ENCODE data around the gene DCXR. TPM values are rescaled to one million over a fixed set of nuclear protein-coding genes. Genes with fewer than 3 reads are reported as not detected.

DCXR gene
- total and polyA plus RNA-seq, 2 of the 4 experiments (the other 2 are of a cell fraction): 36.6 to 139 TPM

GRCh38 chr17:82034371-82035011 lies 3.0 kb downstream of the DCXR start:
- CTCF ChIA-PET: no interaction called here
- dilution Hi-C loops (cut with HindIII; ENCODE audit: low sequenced_read_pairs, unreplicated experiment) (no loop called here), in situ Hi-C loops (cut with MboI; ENCODE audit: low sequenced_read_pairs) (loop anchor here (5.0 kb wide), 1 partner anchor 123 kb away; no protein-coding TSS in a partner anchor), intact Hi-C loops (cut with micrococcal nuclease) (loop anchor here (10.0 kb wide), 1 partner anchor 290 kb away; no protein-coding TSS in a partner anchor)
- H3K9me3 ChIP-seq (ENCODE audit: control insufficient read depth, insufficient read depth, low read length): no peaks in the 10 kb centered on the region
- no peaks in the 10 kb centered on the region for H3K27me3 ChIP-seq (ENCODE audit: control insufficient read depth, insufficient read depth, low read length)
- POLR2A ChIA-PET (ENCODE audit: unreplicated experiment): no interaction called here
- H2AFZ ChIP-seq (replicated peaks; ENCODE audit: low read length, poor library complexity): no peak overlapping the region
- H3K23ac ChIP-seq (ENCODE audit: low read depth, low read length): no peak overlapping the region
- H4K5ac ChIP-seq (ENCODE audit: low read depth, low read length): no peak overlapping the region
- no peak overlapping the region for H4K8ac ChIP-seq (ENCODE audit: low read depth in 2 of 2, low read length in 2 of 2)
- no peak overlapping the region for H2BK5ac ChIP-seq (ENCODE audit: low read depth, low read length, poor library complexity, severe bottlenecking)
- H3K36me3 ChIP-seq (ENCODE audit: control insufficient read depth, insufficient read depth, low read length): no peaks in the 10 kb centered on the region
- H2BK20ac ChIP-seq (ENCODE audit: low read depth, low read length): no peak overlapping the region
- H4K91ac ChIP-seq (ENCODE audit: insufficient read depth, low read depth, low read length): no peak overlapping the region
- H3K4me3 ChIP-seq (ENCODE audit: insufficient read depth, low read depth, low read length): no peak overlapping the region
- DNase-seq: no peak
- no peak overlapping the region for H3K14ac ChIP-seq (replicated peaks; ENCODE audit: low read depth, low read length)
- no peak overlapping the region for H3K4ac ChIP-seq (ENCODE audit: low read depth, low read length)
- H3K79me1 ChIP-seq (ENCODE audit: low read depth in 1 of 2, low read length in 2 of 2): peaks cover 7 to 12% of the 10 kb centered on the region in 2 experiments
- 45% methylated on average over 4 of the region's 23 CpGs; no CpG with 5 or more reads in 1 of the 2 experiments for WGBS, 2 experiments (ENCODE audit: extremely low coverage in 2 of 2, insufficient read length in 1 of 2)
- no peak overlapping the region for H2BK15ac ChIP-seq (ENCODE audit: low read depth, low read length)
- H2BK120ac ChIP-seq (ENCODE audit: low read depth, low read length): no peak overlapping the region
- peaks cover 5% of the 10 kb centered on the region for H4K20me1 ChIP-seq (ENCODE audit: insufficient read depth, low read length)
- H3K56ac ChIP-seq (ENCODE audit: extremely low read depth, insufficient read depth, low read length): no peak overlapping the region
- no peak for ATAC-seq (ENCODE audit: low read depth)
- no peak overlapping the region for H3K9ac ChIP-seq (ENCODE audit: low read depth, low read length)
- H3K18ac ChIP-seq (ENCODE audit: low read depth, low read length): no peak overlapping the region
- no peak overlapping the region for H3K4me2 ChIP-seq (ENCODE audit: low read depth, low read length)
- TF ChIP-seq RCOR1 (IDR thresholded peaks at IDR 0.05; ENCODE audit: insufficient replicate concordance, low read length): no peak
- TF ChIP-seq CHD1 (IDR thresholded peaks at IDR 0.05; ENCODE audit: low read depth, low read length): no peak
- no peak for TF ChIP-seq MXI1 (IDR thresholded peaks at IDR 0.05; ENCODE audit: borderline replicate concordance, low read depth, low read length)
- TF ChIP-seq SMC3 (IDR thresholded peaks at IDR 0.05; ENCODE audit: low read depth, low read length): no peak
- TF ChIP-seq ELK1 (IDR thresholded peaks at IDR 0.05; ENCODE audit: borderline replicate concordance, low read depth, low read length): no peak
- TF ChIP-seq FOS (IDR thresholded peaks at IDR 0.05; ENCODE audit: low read depth, low read length): no peak
- TF ChIP-seq BHLHE40 (IDR thresholded peaks at IDR 0.05; ENCODE audit: low read depth, low read length): no peak
- no peak for TF ChIP-seq RFX5 (IDR thresholded peaks at IDR 0.05; ENCODE audit: low read depth, low read length)
- TF ChIP-seq POLR2A (IDR thresholded peaks at IDR 0.05; ENCODE audit: low read depth, low read length): no peak
- TF ChIP-seq CEBPB (IDR thresholded peaks at IDR 0.05; ENCODE audit: low read depth, low read length): no peak
- TF ChIP-seq NFE2L2 (IDR thresholded peaks at IDR 0.05; ENCODE audit: low read depth, low read length): no peak
- no peak overlapping the region for H2AK5ac ChIP-seq (ENCODE audit: low read depth, low read length)
- 0 out of 2 replicates have a peak, but pooled peaks cover 7% of the 10 kb centered on the region for H3K9me1 ChIP-seq (ENCODE audit: insufficient read depth, low read length)
- peaks cover 11% of the 10 kb centered on the region for H3K4me1 ChIP-seq (ENCODE audit: control insufficient read depth, insufficient read depth, low read length)
- no peak overlapping the region for H2AK9ac ChIP-seq (replicated peaks; ENCODE audit: low read depth, low read length, poor library complexity)
- BruUV-seq (replicated peaks): no TSS peak
- no peak overlapping the region for H3K27ac ChIP-seq (ENCODE audit: insufficient read depth, low read length)

Measured in IMR-90 (cell line).